ENCODE data around the gene CALY.

- TF ChIP-seq, protein P1, sequence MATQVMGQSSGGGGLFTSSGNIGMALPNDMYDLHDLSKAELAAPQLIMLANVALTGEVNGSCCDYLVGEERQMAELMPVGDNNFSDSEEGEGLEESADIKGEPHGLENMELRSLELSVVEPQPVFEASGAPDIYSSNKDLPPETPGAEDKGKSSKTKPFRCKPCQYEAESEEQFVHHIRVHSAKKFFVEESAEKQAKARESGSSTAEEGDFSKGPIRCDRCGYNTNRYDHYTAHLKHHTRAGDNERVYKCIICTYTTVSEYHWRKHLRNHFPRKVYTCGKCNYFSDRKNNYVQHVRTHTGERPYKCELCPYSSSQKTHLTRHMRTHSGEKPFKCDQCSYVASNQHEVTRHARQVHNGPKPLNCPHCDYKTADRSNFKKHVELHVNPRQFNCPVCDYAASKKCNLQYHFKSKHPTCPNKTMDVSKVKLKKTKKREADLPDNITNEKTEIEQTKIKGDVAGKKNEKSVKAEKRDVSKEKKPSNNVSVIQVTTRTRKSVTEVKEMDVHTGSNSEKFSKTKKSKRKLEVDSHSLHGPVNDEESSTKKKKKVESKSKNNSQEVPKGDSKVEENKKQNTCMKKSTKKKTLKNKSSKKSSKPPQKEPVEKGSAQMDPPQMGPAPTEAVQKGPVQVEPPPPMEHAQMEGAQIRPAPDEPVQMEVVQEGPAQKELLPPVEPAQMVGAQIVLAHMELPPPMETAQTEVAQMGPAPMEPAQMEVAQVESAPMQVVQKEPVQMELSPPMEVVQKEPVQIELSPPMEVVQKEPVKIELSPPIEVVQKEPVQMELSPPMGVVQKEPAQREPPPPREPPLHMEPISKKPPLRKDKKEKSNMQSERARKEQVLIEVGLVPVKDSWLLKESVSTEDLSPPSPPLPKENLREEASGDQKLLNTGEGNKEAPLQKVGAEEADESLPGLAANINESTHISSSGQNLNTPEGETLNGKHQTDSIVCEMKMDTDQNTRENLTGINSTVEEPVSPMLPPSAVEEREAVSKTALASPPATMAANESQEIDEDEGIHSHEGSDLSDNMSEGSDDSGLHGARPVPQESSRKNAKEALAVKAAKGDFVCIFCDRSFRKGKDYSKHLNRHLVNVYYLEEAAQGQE (IDR thresholded peaks at IDR 0.05; ENCODE audit: low read depth): no peak
- TF ChIP-seq TAF1 (IDR thresholded peaks at IDR 0.05; ENCODE audit: low read depth): no peak
- no peak for TF ChIP-seq CEBPB (IDR thresholded peaks at IDR 0.05)
- no peak for TF ChIP-seq TCF12 (IDR thresholded peaks at IDR 0.05; ENCODE audit: low read depth)
- TF ChIP-seq, protein P2, sequence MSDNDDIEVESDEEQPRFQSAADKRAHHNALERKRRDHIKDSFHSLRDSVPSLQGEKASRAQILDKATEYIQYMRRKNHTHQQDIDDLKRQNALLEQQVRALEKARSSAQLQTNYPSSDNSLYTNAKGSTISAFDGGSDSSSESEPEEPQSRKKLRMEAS (IDR thresholded peaks at IDR 0.05): no peak
- no peak for TF ChIP-seq RAD21 (IDR thresholded peaks at IDR 0.05; ENCODE audit: low read depth)
- TF ChIP-seq YY1 (IDR thresholded peaks at IDR 0.05; ENCODE audit: low read depth): no peak
Observed at GRCh38 chr10:133349577-133350011, 12.9 kb upstream of the CALY start.
